ENCODE data around the gene CAPRIN1.
"Not testable (repeated sequence)": the region's sequence is repeated elsewhere in the genome, so short reads cannot be mapped to it uniquely, and the experiment has no call there.

CAPRIN1 gene

DNA sequence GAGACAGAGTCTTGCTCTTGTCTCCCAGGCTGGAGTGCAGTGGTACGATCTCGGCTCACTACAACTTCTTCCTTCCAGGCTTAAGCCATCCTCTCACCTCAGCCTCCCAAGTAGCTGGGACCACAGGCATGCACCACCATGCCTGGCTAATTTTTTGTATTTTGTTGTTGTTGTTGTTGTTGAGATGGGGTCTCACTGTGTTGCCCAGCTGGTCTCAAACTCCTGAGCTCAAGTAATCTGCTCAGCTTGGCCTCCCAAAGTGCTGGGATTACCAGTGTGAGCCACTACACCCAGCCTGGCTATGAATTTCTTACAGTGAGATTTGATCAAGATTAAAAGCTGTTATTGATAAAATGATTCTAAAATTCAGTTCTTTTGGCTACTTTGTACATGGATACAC lies 43.4 kb downstream of the CAPRIN1 start:
- not testable (repeated sequence) for DNase-seq

DNA sequence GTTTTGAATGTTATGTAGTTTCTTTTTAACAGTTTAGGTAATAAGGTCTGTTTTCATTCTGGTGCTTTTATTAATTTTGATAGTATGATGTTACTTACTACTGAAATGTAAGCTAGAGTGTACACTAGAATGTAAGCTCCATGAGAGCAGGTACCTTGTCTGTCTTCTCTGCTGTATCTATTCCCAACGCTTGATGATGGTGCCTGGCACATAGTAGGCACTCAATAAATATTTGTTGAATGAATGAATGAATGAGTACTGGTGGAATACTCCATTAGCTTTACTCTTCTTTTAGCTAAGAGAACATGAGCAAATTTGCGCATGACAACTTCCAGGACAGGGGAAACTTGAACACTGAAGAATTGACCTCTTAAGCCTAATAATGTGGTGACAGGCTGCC lies 47.3 kb downstream of the CAPRIN1 start:
- no peak for DNase-seq

DNA sequence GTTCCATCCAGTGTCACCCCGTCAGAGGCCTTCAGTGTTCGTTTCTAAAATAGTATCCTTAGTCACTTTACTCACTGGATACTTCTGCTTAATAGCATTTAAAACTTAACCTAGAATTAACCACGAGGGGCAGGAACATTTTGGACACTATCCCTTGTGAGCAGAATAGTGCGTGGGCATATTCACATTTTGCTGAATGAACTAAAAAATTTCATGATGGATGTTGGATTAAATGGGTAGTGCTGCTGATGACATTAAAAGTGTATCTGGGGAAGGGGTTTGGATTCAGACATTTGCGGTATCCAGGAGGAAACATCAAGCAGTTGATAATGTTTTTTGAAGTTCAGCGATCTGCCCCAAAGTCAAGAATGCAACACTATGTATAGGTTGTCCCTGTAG lies 53.1 kb downstream of the CAPRIN1 start:
- DNase-seq: peak in 2 of 3 donors; percentile 2 to 19

DNA sequence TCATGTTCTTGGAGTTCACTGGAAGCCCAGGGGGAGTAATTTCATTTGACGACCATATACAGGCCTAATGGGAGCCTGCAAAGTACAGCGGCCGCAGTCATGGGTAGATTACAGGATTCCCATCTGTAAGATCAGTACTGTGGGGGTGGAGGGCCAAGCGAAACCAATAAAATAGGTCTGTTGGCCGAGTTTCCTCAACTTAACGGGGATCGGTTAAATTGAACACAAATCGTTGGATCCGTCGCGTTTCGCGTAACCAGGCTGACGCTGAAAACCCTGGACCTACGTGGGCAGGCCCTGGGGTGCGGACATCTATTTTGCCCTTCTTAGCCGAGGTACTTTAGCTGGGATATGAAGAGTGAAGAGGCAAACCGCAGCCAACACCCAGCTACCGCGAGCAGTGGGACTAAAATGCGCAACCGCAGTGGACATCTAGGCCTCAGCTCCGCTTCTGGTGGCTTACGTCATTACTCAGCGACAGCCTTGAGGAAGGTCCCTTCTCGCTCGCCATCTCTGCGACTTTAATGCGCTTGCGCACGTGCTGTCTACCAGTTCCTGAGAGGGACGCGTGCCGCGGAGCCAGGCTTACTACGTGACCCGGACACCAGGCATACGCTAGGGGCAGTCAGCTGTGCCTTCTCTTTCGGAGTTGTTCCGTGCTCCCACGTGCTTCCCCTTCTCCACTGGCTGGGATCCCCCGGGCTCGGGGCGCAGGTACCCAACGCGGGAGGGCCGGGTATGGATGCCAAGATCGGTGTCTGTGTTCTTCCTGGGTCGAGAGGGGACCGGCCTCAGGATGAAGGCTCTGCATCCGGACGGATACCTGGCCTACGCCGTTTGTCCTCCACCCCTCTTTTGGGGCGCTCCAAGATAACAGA lies 53.8 kb downstream of the CAPRIN1 start, which contains the start of gene NAT10:
NAT10 (plus strand) TSS at position 551 of the 878 bp plus-strand sequence. CDS start 2,597 bp downstream, outside the sequence.
- peak; percentile 98 to 100 (median 100) for DNase-seq

DNA sequence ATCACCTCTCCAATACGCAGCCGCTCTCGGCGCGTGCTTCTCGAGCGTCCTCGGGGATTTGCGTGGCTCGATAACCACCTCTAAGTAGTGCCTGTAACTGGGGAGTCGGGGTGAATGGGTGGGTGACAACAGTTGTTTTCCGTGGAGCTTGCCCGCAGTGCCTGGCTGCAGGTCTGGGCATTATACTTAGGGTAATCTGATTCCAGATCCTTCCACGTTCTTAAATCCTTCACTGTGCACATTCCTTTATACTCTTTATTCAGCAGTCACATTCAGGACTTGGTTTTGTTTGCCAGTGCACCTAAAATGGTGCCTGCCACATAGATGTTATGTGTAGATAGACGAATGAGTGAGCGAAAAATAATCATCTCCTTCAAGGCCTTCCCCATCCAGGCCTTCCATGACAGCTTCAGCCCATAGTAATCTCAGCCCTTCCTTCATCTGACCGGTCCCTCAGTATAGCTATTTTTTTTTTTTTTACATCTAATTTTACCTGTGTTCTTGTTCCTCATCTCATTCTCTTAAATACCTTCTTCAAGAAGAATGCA lies 54.5 kb downstream of the CAPRIN1 start:
- peak in 2 of 3 donors; percentile 4 to 15 for DNase-seq

DNA sequence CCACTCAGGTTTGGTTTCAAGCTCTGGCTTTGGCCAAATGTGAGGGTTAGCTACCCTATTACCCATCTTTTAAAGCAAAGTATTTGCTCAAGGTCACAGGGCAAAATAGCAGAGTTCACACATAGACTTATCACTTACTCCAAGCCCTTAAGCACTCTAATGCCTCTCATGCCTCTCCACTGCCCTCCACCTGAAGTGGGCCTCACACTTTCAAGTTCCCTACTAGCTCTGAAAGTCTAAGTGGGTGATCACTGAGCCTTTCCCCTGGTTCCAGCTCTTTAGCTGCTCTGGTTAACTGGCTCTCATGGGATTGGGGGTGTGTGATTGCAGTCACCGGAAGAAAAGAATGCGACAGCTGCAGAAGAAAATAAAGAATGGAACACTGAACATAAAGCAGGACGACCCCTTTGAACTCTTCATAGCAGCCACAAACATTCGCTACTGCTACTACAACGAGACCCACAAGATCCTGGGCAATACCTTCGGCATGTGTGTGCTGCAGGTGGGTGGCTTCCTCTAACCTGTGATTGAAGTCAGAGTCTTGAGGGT lies 60.3 kb downstream of the CAPRIN1 start:
- DNase-seq: no peak

DNA sequence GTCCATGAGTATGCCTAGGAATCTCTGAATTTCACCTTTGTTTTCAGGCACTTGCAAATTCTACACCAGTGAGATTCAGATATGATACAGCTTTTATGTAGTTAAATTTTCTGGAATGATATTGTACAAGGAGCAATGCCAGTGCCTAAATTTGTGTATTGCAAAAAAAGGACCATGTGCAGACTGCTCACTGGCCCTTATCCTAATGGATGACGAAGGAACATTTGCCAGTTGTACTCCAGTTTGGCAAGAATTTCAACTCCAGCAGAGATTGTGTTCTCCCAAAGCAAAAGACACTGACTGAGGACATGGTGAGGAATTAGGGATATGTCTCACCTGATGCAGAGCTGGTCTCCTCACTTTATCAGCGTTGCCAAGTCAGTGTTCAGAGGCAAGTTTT lies 62.5 kb downstream of the CAPRIN1 start:
- no peak for DNase-seq

DNA sequence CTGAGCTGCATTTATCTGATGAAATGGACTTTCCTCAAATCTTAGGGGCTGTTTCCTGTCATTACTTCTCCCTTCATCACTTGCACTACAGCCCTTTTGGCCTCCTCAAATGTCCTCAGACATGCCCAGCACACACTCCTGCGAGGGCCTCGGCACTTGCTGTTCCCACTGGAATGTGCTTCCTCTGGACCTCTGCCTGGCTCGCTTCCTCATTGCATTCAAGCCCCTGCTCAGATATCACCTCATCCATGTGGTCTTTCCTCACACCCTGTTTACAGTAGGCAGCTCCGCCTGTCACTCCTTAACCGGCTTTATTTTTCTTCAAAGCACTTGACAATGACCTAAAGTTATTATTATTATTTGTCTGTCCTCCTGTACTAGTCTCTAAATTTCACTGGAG lies 62.9 kb downstream of the CAPRIN1 start:
- no peak for DNase-seq

DNA sequence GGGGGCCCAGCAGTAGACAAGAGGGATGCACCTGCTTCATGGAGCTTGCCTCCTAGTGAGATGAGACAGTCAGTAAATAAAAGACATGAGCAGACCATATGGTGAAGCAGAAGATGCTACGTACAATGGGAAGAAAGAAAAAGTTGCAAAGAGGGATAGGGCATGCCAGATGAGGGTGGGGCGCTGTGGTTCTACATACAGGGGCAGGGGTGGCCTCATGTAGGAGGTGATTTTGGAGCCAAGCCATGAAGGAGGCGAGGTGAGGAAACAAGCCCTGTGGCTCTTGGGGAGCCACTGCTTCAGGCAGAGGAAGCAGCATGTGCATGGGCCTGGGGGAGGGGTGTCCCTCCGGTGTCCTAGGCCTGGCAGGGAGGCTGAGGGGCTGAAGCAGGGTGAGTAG lies 69.1 kb downstream of the CAPRIN1 start:
- DNase-seq: no peak

DNA sequence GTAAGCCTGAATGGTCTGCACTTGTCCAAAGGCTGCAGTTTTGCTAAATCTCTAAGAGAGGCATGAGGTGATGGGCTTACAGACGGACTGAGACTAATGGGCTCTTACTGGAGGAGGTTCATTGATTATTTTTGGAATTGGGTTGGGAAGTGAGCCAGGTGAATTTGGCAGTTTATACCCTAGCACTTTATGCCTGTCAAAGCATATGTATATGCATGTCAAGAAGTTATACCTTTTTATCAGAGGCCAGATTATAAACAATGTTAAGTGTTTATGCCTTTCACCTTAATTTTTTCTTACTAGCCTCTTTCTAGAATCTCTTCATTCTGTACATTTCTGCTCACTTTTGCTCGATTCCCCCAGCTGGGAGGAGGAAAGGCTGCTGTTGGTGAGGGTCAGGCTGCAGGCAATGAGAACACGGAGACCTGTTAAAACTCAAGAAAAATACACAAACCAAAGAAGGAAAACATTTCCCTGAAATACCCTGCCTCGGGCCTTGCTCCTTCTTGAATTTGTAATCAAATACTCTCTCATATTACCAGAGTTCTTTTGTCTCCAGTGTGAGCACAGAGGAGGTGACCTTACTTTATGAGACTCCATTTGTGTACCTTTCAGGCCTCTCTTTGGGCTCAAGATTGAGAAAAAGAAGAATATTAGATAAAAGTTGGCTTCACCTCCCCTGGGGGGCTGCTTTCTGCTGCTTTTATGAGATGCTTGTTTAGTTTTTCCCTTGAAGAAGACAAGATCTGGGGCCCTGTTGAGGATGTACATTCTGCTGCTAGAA lies 73.5 kb downstream of the CAPRIN1 start:
- no peak for DNase-seq

DNA sequence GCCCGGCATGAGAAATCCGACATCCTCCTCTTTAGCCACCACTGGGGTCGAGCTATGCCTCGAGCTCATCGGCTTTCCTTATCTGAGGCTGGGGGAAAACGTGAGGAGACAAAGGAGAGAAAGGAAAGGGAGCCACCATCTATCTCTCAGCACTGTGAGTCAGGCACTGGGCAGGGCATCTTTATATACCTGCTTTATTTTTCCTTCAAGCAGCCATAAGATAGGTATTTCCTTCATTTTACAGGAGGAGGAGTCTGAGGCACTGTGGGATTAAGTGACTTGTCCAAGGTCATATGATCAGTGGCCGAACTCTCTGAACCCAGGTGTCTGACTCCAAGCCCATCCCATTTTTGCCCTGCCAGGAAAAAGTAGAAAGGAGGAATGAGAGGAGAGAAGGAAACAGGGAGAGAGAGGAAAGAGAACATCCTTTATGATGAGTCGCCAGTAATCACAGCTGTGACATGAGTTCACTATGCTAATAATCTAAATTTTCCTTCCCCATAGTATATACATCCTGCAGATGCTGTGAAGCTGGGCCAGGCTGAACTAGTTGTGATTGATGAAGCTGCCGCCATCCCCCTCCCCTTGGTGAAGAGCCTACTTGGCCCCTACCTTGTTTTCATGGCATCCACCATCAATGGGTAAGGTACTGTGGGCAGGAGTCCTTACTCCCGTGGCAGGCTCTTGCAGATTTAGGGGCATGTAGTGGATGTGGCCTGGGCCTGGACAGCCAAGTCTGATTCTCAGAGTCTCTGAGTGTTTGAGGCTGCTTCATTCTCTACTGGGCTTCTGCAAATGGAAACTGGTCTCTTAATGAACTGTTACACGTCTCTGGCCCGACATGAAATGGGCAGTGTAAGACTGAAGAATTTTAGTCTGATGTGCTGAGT lies 75.7 kb downstream of the CAPRIN1 start:
- no peak for DNase-seq

DNA sequence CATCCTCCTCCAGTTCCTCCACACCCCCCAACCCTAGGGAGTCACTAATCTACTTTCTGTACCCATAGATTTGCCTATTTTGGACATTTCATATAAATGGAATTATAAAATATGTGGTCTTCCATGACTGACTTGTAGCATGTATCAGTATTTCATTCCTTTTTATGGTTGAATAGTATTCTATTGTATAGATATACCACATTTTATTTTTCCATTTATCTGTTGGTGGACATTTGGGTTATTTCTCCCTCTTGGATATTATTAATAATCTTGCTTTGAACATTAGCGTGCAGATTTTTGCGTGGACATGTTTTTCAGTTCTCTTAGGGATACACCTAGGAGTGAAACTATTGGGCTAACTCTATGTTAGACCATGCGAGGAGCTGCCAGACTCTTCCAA lies 77.3 kb downstream of the CAPRIN1 start:
- no peak for DNase-seq

DNA sequence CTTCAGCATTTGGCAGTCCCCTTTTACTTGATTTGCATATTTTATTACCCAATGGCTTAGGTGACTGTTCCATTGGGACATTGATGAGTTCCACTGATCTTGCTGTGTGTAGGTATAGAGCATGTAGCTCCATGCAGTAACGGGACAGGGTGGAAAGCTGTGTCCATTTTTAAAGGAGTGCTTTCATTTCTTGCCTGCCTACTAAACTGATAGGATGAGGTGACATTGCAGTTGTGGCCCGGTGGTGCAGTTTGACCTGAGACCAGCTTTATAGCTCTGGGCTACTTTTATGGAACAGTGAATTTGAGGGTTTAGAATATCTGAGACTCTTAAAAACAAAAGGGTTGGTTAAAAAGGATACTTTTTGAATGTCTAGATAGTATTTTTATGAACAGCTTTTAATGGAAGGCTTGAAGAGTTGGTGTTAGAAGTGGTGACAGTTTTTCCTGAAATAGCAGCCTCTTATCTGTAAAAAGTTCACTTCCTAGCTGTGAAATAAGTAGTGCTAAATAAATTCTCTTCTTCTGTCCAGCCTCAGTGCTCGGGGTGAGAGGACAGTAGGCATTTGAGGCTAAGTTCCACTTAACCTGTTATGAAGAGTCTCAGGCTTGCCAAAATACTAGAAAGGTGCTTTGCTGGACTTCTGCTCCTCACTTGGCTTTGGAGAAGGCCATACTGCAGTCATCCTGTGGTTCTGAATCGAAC lies 80.9 kb downstream of the CAPRIN1 start:
- DNase-seq: no peak

DNA sequence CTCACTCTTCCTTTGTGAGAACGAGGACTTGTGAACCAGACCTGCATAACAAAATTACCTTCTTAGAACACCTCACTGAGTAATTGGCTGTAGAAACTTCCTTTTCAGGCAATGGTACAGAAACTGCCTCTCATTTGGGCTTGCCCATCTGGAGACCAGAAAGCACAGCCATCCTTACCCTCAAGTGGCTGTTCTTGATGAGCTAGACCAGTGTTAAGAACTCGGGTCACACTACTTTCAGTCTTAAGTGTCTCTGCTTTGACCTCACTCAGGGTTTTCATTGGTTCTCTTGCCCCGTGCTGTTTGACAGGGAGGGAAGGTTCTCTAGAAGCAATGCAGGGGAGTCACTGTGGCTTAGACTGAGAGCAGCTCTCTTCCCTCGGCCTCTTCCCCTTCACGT lies 83.2 kb downstream of the CAPRIN1 start:
- no peak for DNase-seq

DNA sequence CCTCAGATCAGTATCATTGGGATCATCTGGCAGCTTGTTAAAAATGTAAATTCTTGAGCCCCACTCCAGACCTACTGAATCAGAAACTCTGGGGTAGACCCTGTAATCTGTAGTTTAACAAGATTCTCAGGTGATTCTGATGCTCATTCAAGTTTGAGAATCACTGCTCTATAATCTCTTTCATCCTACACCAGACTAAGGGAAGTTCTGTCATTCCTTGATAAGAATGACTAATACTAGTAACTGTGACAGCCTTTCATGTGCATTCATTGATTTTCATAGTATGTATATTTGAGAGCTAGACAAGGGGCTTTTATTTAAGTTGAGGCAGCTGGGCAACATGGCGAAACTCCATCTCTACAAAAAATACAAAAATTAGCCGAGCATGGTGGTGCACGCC lies 83.9 kb downstream of the CAPRIN1 start:
- DNase-seq: no peak

DNA sequence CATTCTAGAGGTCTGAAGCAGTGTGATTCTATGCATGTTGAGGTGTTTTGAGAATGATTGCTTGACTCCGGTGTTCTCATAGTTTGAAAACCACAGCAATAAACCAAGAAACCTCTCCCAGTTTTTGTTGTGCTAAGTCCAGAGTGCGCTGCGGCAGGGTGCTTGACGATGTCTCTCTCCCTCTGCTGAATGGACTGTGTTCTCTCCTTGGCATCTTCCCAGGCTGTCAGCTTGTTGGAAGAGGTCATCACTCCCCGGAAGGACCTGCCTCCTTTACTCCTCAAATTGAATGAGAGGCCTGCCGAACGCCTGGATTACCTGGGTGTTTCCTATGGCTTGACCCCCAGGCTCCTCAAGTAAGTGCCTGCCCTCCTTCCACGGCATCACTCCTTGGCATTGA lies 84.9 kb downstream of the CAPRIN1 start:
- no peak for DNase-seq

DNA sequence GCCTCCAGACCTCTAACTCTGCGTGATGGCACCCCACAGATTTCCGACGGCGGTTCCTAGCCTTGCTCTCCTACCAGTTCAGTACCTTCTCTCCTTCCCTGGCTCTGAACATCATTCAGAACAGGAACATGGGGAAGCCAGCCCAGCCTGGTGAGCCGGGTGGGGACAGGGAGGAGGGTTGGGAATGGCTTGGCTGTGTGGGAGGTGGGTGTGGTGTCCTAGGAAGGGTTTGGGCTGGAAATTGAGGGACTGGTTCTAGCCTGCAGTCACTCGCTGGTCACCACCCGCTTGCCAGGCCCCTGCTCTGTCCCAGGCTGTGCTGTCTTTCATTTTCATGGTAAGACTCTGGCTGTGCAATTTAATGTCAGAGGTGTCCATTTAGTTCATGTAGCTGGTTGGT lies 87.8 kb downstream of the CAPRIN1 start:
- no peak for DNase-seq

DNA sequence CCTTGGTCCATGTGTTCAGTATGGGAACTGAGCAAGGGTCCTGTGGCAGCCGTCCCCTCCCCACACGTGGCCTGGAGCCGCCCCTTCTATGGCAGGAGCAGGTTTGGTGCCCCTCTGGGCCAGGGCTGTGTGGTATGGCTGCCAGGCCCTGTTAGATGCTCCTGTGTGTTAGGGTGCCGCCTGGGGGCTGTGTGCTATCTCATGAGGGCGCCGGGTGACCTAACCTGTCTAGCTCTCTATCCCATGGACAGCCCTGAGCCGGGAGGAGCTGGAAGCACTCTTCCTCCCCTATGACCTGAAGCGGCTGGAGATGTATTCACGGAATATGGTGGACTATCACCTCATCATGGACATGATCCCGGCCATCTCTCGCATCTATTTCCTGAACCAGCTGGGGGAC lies 88.6 kb downstream of the CAPRIN1 start:
- DNase-seq: no peak

DNA sequence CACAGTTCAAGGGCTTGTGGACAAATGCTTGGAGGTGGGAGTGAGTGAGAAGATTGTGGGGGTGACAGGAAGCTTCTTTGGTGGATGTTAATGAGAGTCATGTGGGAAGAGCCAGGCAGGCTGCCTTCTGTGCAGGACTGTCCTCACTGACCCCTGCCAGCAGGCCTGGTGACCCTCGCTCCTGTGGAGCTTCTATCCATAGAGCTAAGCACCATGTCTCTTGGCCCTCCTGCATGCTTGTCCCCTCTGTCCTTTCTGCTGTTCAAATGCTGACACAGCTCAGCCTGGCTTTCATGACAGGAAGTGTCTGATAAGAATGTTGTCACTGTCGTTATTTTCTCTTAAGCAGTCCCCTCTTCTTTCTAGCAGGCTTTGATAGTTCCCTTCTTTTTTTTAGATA lies 91.5 kb downstream of the CAPRIN1 start:
- no peak for DNase-seq

DNA sequence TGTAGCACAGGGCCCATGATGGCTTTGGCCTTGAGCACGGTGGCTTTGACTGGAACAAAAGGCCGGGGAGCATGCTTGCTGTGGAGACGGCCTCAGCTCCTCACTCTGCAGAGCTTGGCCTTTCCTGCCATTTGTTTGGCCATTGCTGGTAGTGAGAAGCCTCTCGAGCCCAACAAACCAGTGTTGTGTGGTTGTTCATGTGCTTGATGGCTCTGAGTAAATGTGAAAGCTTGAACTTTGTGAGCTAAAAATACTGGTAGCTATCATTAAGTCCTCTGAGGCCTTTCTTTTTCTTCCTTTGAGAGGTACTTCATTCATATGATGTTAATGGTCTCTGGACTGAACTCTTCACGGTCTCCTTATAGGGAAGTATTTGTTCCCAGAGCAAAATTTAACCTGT lies 93.5 kb downstream of the CAPRIN1 start:
- DNase-seq: no peak

DNA sequence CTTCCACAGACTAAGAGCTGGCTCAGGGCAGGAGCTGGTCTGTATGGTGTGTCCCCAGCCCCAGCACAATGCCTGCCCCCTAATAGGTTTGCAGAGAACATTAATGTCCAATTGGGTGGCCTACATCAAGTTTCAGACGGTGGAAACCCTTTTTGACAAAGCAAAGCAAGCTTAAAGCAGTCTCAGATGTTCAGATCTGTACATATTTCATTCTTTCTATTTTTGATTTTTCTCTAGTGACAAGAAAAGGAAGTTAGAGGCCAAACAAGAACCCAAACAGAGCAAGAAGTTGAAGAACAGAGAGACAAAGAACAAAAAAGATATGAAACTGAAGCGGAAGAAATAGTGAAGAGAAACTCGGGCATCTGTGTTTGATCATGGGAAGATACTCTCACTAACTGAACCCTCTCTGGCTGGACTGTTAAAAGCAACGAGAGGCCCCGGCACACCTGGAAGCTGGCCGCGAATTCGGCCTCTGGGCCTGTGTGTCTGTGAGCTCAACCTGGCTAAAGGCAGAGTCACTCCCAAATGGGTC lies 94.4 kb downstream of the CAPRIN1 start:
- DNase-seq: no peak

Data from suppressor macrophage treated with lipopolysaccharide for 1 hour (primary cell).